B cell (primary cell): ENCODE data around the gene FAM216A. TPM values are rescaled to one million over a fixed set of nuclear protein-coding genes. Genes with fewer than 3 reads are reported as not detected.

ENCODE experiments used
- ATAC-seq: fragments of 200-7000 bp; cut with Tn5 transposase; one replicate; pipeline ENCODE4 v1.10.0; 2021; ENCODE audit warnings: low read depth, mild to moderate bottlenecking, moderate number of reproducible peaks, moderate library complexity
- CTCF ChIA-PET: fragments of 350-600 bp; sonication (Branson Sonifier 250); formaldehyde crosslinking; loops from one replicate; lab custom pipeline; 2021; ENCODE audit warnings: antibody characterized with exemption, inconsistent platforms; lab: Charles Lee
- POLR2A ChIA-PET: fragments of 350-600 bp; sonication (Branson Sonifier 250); formaldehyde crosslinking; loops from one replicate; lab custom pipeline; 2021; ENCODE audit warnings: antibody characterized with exemption; lab: Charles Lee
- DNase-seq: peaks from one replicate; pipeline ENCODE4 v3.0.0; 2013
- H2AFZ ChIP-seq: 2 replicates; pipeline ENCODE4 v1.6.1; 2012; ENCODE audit warnings: mild to moderate bottlenecking, low read depth, low read length; ENCODE audit not compliant: insufficient read depth, poor library complexity, severe bottlenecking
- H3K27ac ChIP-seq, 2 donors: 1 replicate in 1 of 2; 2 replicates in 1 of 2; pipeline ENCODE4 v1.5.1; 2012 to 2013; ENCODE audit warnings: low read length in 2 of 2, mild to moderate bottlenecking in 2 of 2, moderate library complexity in 1 of 2
- H3K27me3 ChIP-seq, 4 experiments: fragments of 200-600 bp in 1 of 4; sonication (generic) in 1 of 4; replicated peaks in 1 of 4; 1 replicate in 2 of 4; 2 replicates in 2 of 4; pipeline versions ENCODE4 v1.6.1 to v1.7.0; 2013 to 2016; ENCODE audit warnings: low read length in 3 of 4, mild to moderate bottlenecking in 2 of 4, mixed read lengths in 1 of 4, moderate library complexity in 1 of 4; ENCODE audit not compliant: insufficient read depth in 4 of 4, control insufficient read depth in 3 of 4; ENCODE audit errors: control extremely low read depth in 1 of 4
- H3K36me3 ChIP-seq, 2 experiments: replicated peaks in 1 of 2; 1 replicate in 1 of 2; 2 replicates in 1 of 2; pipeline versions ENCODE4 v1.6.1 to v1.7.1; 2013; ENCODE audit warnings: low read length in 1 of 2; ENCODE audit not compliant: insufficient read depth in 2 of 2, control insufficient read depth in 1 of 2; ENCODE audit errors: control extremely low read depth in 1 of 2, extremely low read depth in 1 of 2
- H3K4me1 ChIP-seq, 2 donors: fragments of 200-600 bp in 1 of 2; sonication (generic) in 1 of 2; 1 replicate in 1 of 2; 2 replicates in 1 of 2; pipeline versions ENCODE4 v1.5.1 to v1.6.1; 2013 to 2017; ENCODE audit warnings: low read length in 2 of 2; ENCODE audit not compliant: control insufficient read depth in 2 of 2, insufficient read depth in 2 of 2
- H3K4me2 ChIP-seq: replicated peaks from 2 replicates; pipeline ENCODE3; 2012; ENCODE audit warnings: mild to moderate bottlenecking, low read depth, low read length; ENCODE audit not compliant: poor library complexity, severe bottlenecking
- H3K4me3 ChIP-seq, 5 experiments: fragments of 200-600 bp in 1 of 5; sonication (generic) in 1 of 5; 1 replicate in 3 of 5; 2 replicates in 2 of 5; pipeline versions ENCODE4 v1.5.1 to v1.7.0; 2011 to 2016; ENCODE audit warnings: low read length in 4 of 5, mild to moderate bottlenecking in 4 of 5, low read depth in 2 of 5, control low read depth in 1 of 5, moderate library complexity in 1 of 5; ENCODE audit not compliant: insufficient read depth in 1 of 5; ENCODE audit errors: control extremely low read depth in 1 of 5, extremely low read depth in 1 of 5
- H3K79me2 ChIP-seq: fragments of 200-600 bp; sonication (generic); one replicate; pipeline ENCODE4 v1.6.0; 2016; ENCODE audit warnings: low read length; ENCODE audit not compliant: control insufficient read depth, insufficient read depth
- H3K9ac ChIP-seq: fragments of 200-600 bp; sonication (generic); 2 replicates; pipeline ENCODE4 v1.6.1; 2017; ENCODE audit warnings: mild to moderate bottlenecking, low read length, moderate library complexity
- H3K9me3 ChIP-seq, 3 donors: one replicate each; pipeline versions ENCODE4 v1.6.1 to v1.7.1; 2013; ENCODE audit warnings: low read length in 2 of 3; ENCODE audit not compliant: control insufficient read depth in 2 of 3, insufficient read depth in 1 of 3; ENCODE audit errors: control extremely low read depth in 1 of 3
- H4K20me1 ChIP-seq: 2 replicates; pipeline ENCODE4 v1.6.0; 2012; ENCODE audit warnings: mild to moderate bottlenecking, low read length; ENCODE audit not compliant: insufficient read depth, control insufficient read depth, poor library complexity, severe bottlenecking
- H3K27ac Mint-ChIP-seq: one replicate; pipeline ENCODE4 v1.8.0; 2021; ENCODE audit warnings: mixed read lengths
- H3K27me3 Mint-ChIP-seq: one replicate; pipeline ENCODE4 v1.8.0; 2021; ENCODE audit warnings: mixed read lengths
- H3K4me1 Mint-ChIP-seq: one replicate; pipeline ENCODE4 v1.8.0; 2021; ENCODE audit warnings: mixed read lengths
- H3K4me3 Mint-ChIP-seq: one replicate; pipeline ENCODE4 v1.8.0; 2021; ENCODE audit warnings: mixed read lengths
- H3K9me3 Mint-ChIP-seq: one replicate; pipeline ENCODE4 v1.8.0; 2022; ENCODE audit warnings: mixed read lengths; ENCODE audit not compliant: insufficient read depth
- CTCF ChIP-seq: fragments of 200-600 bp; IDR thresholded peaks from one replicate; pipeline ENCODE4 v1.8.0; 2022; ENCODE audit warnings: antibody characterized with exemption, mild to moderate bottlenecking
- EZH2 ChIP-seq: IDR thresholded peaks from 2 replicates; pipeline ENCODE4 v1.6.1; 2012; ENCODE audit warnings: borderline replicate concordance, low read depth, mild to moderate bottlenecking, moderate library complexity, low read length; ENCODE audit not compliant: insufficient read depth, poor library complexity, severe bottlenecking
- WGBS: methylation state at CpG from one replicate; pipeline ENCODE4 v1.1.5; 2013; ENCODE audit warnings: missing lambda C conversion rate; ENCODE audit not compliant: insufficient coverage; 5-methylcytosine and 5-hydroxymethylcytosine counted together
- intact Hi-C: fragments of 100-400 bp; cut with micrococcal nuclease; formaldehyde crosslinking; loops from one replicate; pipeline ENCODE4 v1.10.0; 2022
- polyA plus RNA-seq: library from polyadenylated mRNA; depleted of rRNA; stranded (reverse); fragments of >200 nt; gene quantifications from 2 replicates; pipeline ENCODE4 v1.2.3, GENCODE V29; 2012
- small RNA-seq: library from RNA; depleted of rRNA; stranded (forward); fragments of <200 nt; gene quantifications from one replicate; pipeline ENCODE3, GENCODE V24; 2012; ENCODE audit warnings: low replicate concordance, low read depth; ENCODE audit not compliant: insufficient read length
- total RNA-seq, 2 donors: library from RNA; stranded (reverse); fragments of 120-200 nt in 1 of 2; gene quantifications; 1 replicate in 1 of 2; 2 replicates in 1 of 2; pipeline versions ENCODE4 v1.2.3 to v1.2.4, GENCODE V29; 2013 to 2022

FAM216A gene
- total and polyA plus RNA-seq, 2 donors (not counting 1 experiment from before 2014, with no cell fraction given) = 15.7 to 19.7 TPM

- no peak overlapping the region for H3K4me2 ChIP-seq
- H3K4me1 ChIP-seq = peaks cover 0 to 13% of the 10 kb centered on the region in 2 donors
- H3K27me3 ChIP-seq = no peaks in the 10 kb centered on the region
- H3K27me3 Mint-ChIP-seq = no peaks in the 10 kb centered on the region
- 93% methylated on average over 3 of the region's 5 CpGs for WGBS
- ChIA-PET POLR2A (no interaction called here), CTCF (interaction anchor here (0.6 to 9.3 kb wide), 5 partner anchors 13 to 597 kb away, joined by 3 to 71 read pairs (median 3); no protein-coding TSS in a partner anchor)
- no peaks in the 10 kb centered on the region for H3K9me3 ChIP-seq
- H3K27ac Mint-ChIP-seq = peak overlapping the region; percentile 26
- intact Hi-C loops = no loop called here
- peaks cover 24% of the 10 kb centered on the region for H4K20me1 ChIP-seq
- H2AFZ ChIP-seq = no peak overlapping the region
- H3K9me3 Mint-ChIP-seq = no peaks in the 10 kb centered on the region
- ATAC-seq (no peak), DNase-seq (no peak)
- no peak for TF ChIP-seq EZH2
- TF ChIP-seq CTCF = no peak
- H3K27ac ChIP-seq = peak overlapping the region in 1 of 2 donors; percentile 34
- H3K4me3 ChIP-seq = no peak overlapping the region
- H3K4me3 Mint-ChIP-seq = no peak overlapping the region
- no peak overlapping the region for H3K9ac ChIP-seq
- H3K36me3 ChIP-seq = peaks cover 4 to 65% of the 10 kb centered on the region in 2 experiments
- H3K4me1 Mint-ChIP-seq = peaks cover 20% of the 10 kb centered on the region
- peaks cover 67% of the 10 kb centered on the region for H3K79me2 ChIP-seq
Observed at GRCh38 chr12:110538869-110539622, 70.4 kb downstream of the FAM216A start.

Small RNAs within 50 kb of the gene (small RNA-seq; reads per million reads assigned to genes)
- not detected for gene RF00278

Other genes with a start within 250 kb of the FAM216A start
- gene ATP2A2, start 187.6 kb upstream of the FAM216A start, total RNA-seq = 68.2 and 73.1 TPM in 2 replicates
- 35.3 and 52.1 TPM in 2 replicates for gene ATP2A2, start 187.6 kb upstream of the FAM216A start, polyA plus RNA-seq
- 68.4 and 68.8 TPM in 2 replicates for gene ANAPC7, start 65.1 kb upstream of the FAM216A start, total RNA-seq
- gene ANAPC7, start 65.1 kb upstream of the FAM216A start, polyA plus RNA-seq = 56.9 and 60.1 TPM in 2 replicates
- 360 and 374 TPM in 2 replicates for gene ARPC3, start 18.5 kb upstream of the FAM216A start, total RNA-seq
- 121 and 197 TPM in 2 replicates for gene ARPC3, start 18.5 kb upstream of the FAM216A start, polyA plus RNA-seq
- 12.3 and 13.4 TPM in 2 replicates for gene GPN3, start 588 bp upstream of the FAM216A start, total RNA-seq
- 5.3 and 6.7 TPM in 2 replicates for gene GPN3, start 588 bp upstream of the FAM216A start, polyA plus RNA-seq
- 117 and 118 TPM in 2 replicates for gene VPS29, start 33.3 kb downstream of the FAM216A start, total RNA-seq
- gene VPS29, start 33.3 kb downstream of the FAM216A start, polyA plus RNA-seq = 104 and 115 TPM in 2 replicates
- gene RAD9B, start 33.5 kb downstream of the FAM216A start, total RNA-seq = 1.5 and 1.7 TPM in 2 replicates
- gene RAD9B, start 33.5 kb downstream of the FAM216A start, polyA plus RNA-seq = 0.59 and 0.75 TPM in 2 replicates
- 44.9 and 45.6 TPM in 2 replicates for gene PPTC7, start 114.5 kb downstream of the FAM216A start, total RNA-seq
- 20.7 and 48.9 TPM in 2 replicates for gene PPTC7, start 114.5 kb downstream of the FAM216A start, polyA plus RNA-seq
- gene TCTN1, start 145.3 kb downstream of the FAM216A start, total RNA-seq = 69.8 and 74.5 TPM in 2 replicates
- 49.1 and 76.9 TPM in 2 replicates for gene TCTN1, start 145.3 kb downstream of the FAM216A start, polyA plus RNA-seq
- gene HVCN1, start 220.3 kb downstream of the FAM216A start, total RNA-seq = 216 and 228 TPM in 2 replicates
- 422 and 658 TPM in 2 replicates for gene HVCN1, start 220.3 kb downstream of the FAM216A start, polyA plus RNA-seq